Measurements from ENCODE around the gene JPH3.
A peak's percentile ranks its signal among the peaks of the same experiment; 100 is the strongest.

Gene JPH3

GRCh38 chr16:87626905-87627304, 24.6 kb downstream of the JPH3 start:
- DNase-seq (ENCODE audit: low read depth in 2 of 2): no peak

GRCh38 chr16:87627542-87628245, 25.4 kb downstream of the JPH3 start:
- DNase-seq (ENCODE audit: low read depth in 2 of 2): no peak

- DNase-seq (ENCODE audit: low read depth in 2 of 2): no peak
Observed at GRCh38 chr16:87628246-87628923, 26.1 kb downstream of the JPH3 start.

GRCh38 chr16:87628940-87629339, 26.6 kb downstream of the JPH3 start:
- DNase-seq (ENCODE audit: low read depth in 2 of 2): no peak

GRCh38 chr16:87631067-87631466, 28.8 kb downstream of the JPH3 start:
- no peak for DNase-seq (ENCODE audit: low read depth in 2 of 2)

- DNase-seq (ENCODE audit: low read depth in 2 of 2): no peak
Observed at GRCh38 chr16:87634411-87634810, 32.1 kb downstream of the JPH3 start.

- peak; percentile 59 to 64 for DNase-seq (ENCODE audit: low read depth in 2 of 2)
Observed at GRCh38 chr16:87635541-87636049, 33.3 kb downstream of the JPH3 start.

- DNase-seq (ENCODE audit: low read depth in 2 of 2): peak; percentile 70 to 73
Observed at GRCh38 chr16:87636050-87636684, 33.9 kb downstream of the JPH3 start.

GRCh38 chr16:87636741-87637140, 34.4 kb downstream of the JPH3 start:
- no peak for DNase-seq (ENCODE audit: low read depth in 2 of 2)

- no peak for DNase-seq (ENCODE audit: low read depth in 2 of 2)
Observed at GRCh38 chr16:87637357-87637756, 35.0 kb downstream of the JPH3 start.

GRCh38 chr16:87638736-87639135, 36.4 kb downstream of the JPH3 start:
- no peak for DNase-seq (ENCODE audit: low read depth in 2 of 2)

GRCh38 chr16:87641721-87642120, 39.4 kb downstream of the JPH3 start:
- no peak for DNase-seq (ENCODE audit: low read depth in 2 of 2)

- no peak for DNase-seq (ENCODE audit: low read depth in 2 of 2)
Observed at GRCh38 chr16:87642491-87642890, 40.2 kb downstream of the JPH3 start.

- no peak for DNase-seq (ENCODE audit: low read depth in 2 of 2)
Observed at GRCh38 chr16:87644186-87644585, 41.9 kb downstream of the JPH3 start.

- DNase-seq (ENCODE audit: low read depth in 2 of 2): no peak
Observed at GRCh38 chr16:87644596-87644995, 42.3 kb downstream of the JPH3 start.

- DNase-seq (ENCODE audit: low read depth in 2 of 2): no peak
Observed at GRCh38 chr16:87645802-87646201, 43.5 kb downstream of the JPH3 start.

- DNase-seq (ENCODE audit: low read depth in 2 of 2): no peak
Observed at GRCh38 chr16:87647431-87648185, 45.3 kb downstream of the JPH3 start.

GRCh38 chr16:87648236-87648635, 45.9 kb downstream of the JPH3 start:
- DNase-seq (ENCODE audit: low read depth in 2 of 2): no peak

GRCh38 chr16:87648698-87649487, 46.6 kb downstream of the JPH3 start:
- no peak for DNase-seq (ENCODE audit: low read depth in 2 of 2)

- no peak for DNase-seq (ENCODE audit: low read depth in 2 of 2)
Observed at GRCh38 chr16:87652386-87652785, 50.1 kb downstream of the JPH3 start.

- DNase-seq (ENCODE audit: low read depth in 2 of 2): no peak
Observed at GRCh38 chr16:87652799-87653198, 50.5 kb downstream of the JPH3 start.

Measured in stimulated activated CD8-positive, alpha-beta memory T cell treated with anti-CD3 and anti-CD28 coated beads, Interleukin-7, amount 100 ng/mL, for 4 hours (primary cell).